MCF 10A (cell line): Measurements from ENCODE around the gene FGD5. TPM values are rescaled to one million over a fixed set of nuclear protein-coding genes. Genes with fewer than 3 reads are reported as not detected.

Source experiments
- BruUV-seq: library from RNA; stranded (reverse); fragments of 400-500 nt; replicated peaks from 2 replicates; lab custom pipeline; 2021; lab: Mats Ljungman, UMichigan
- CTCF ChIA-PET: fragments of 300-600 bp; sonication (Branson Sonifier 250); formaldehyde crosslinking; extraction: SDS; loops from one replicate; lab custom pipeline; 2021; ENCODE audit warnings: antibody characterized with exemption, inconsistent platforms; lab: Yijun Ruan, JAX
- POLR2A ChIA-PET: fragments of 300-600, 350-650 bp; sonication (Branson Sonifier 250); formaldehyde crosslinking; extraction: SDS; loops from one replicate; lab custom pipeline; 2020; ENCODE audit warnings: antibody characterized with exemption, inconsistent platforms; lab: Yijun Ruan, JAX
- DNase-seq: peaks from one replicate; pipeline ENCODE4 v3.0.0-alpha.2; 2018; ENCODE audit not compliant: unreplicated experiment
- H3K27ac Mint-ChIP-seq: one replicate; pipeline ENCODE4 v1.8.0; 2022; ENCODE audit warnings: mild to moderate bottlenecking, low read depth, mixed read lengths; ENCODE audit not compliant: unreplicated experiment
- H3K27me3 Mint-ChIP-seq: one replicate; pipeline ENCODE4 v1.8.0; 2022; ENCODE audit warnings: mixed read lengths; ENCODE audit not compliant: insufficient read depth, unreplicated experiment
- H3K36me3 Mint-ChIP-seq: one replicate; pipeline ENCODE4 v1.8.0; 2022; ENCODE audit warnings: mild to moderate bottlenecking, moderate library complexity, mixed read lengths; ENCODE audit not compliant: insufficient read depth, unreplicated experiment
- H3K4me1 Mint-ChIP-seq: one replicate; pipeline ENCODE4 v1.8.0; 2022; ENCODE audit warnings: mixed read lengths; ENCODE audit not compliant: insufficient read depth, unreplicated experiment
- H3K4me3 Mint-ChIP-seq: one replicate; pipeline ENCODE4 v1.8.0; 2022; ENCODE audit warnings: mild to moderate bottlenecking, moderate library complexity, mixed read lengths; ENCODE audit not compliant: unreplicated experiment
- H3K9me3 Mint-ChIP-seq: one replicate; pipeline ENCODE4 v1.8.0; 2022; ENCODE audit warnings: mixed read lengths; ENCODE audit not compliant: unreplicated experiment
- CTCF ChIP-seq: fragments of 200-600 bp; IDR thresholded peaks from one replicate; pipeline ENCODE4 v1.8.0; 2022; ENCODE audit warnings: antibody characterized with exemption, mild to moderate bottlenecking; ENCODE audit not compliant: unreplicated experiment
- intact Hi-C: fragments of 100-400 bp; cut with micrococcal nuclease; formaldehyde crosslinking; loops from 2 replicates; pipeline ENCODE4 v1.14.1; 2022
- total RNA-seq: library from RNA; stranded (reverse); gene quantifications from 2 replicates; pipeline ENCODE4 v1.2.3, GENCODE V29; 2022

The FGD5 gene
- total RNA-seq, 1 experiment from 2014 or later: not detected

GRCh38 chr3:14948609-14949038 is 129.9 kb downstream of the FGD5 start:
- no peak for DNase-seq
- peak overlapping the region; percentile 99 for H3K27ac Mint-ChIP-seq
- H3K9me3 Mint-ChIP-seq: no peaks in the 10 kb centered on the region
- intact Hi-C loops: no loop called here
- no peaks in the 10 kb centered on the region for H3K27me3 Mint-ChIP-seq
- peaks cover 24% of the 10 kb centered on the region for H3K4me1 Mint-ChIP-seq
- peak overlapping the region; percentile 99 for H3K4me3 Mint-ChIP-seq
- BruUV-seq: no TSS peak
- TF ChIP-seq CTCF: no peak
- peaks cover 32% of the 10 kb centered on the region for H3K36me3 Mint-ChIP-seq
- ChIA-PET CTCF (interaction anchor here (0.8 kb wide), 1 partner anchor 1982 kb away, joined by 3 read pairs; no protein-coding TSS in a partner anchor), POLR2A (interaction anchor here (0.8 to 2.4 kb wide), 13 partner anchors 8 to 771 kb away, joined by 3 to 11 read pairs (median 4); partner anchors contain the start of genes CCDC174 and MRPS25)

- TSS peak; percentile 39 for BruUV-seq
- H3K27ac Mint-ChIP-seq: peak overlapping the region; percentile 99
- peak; percentile 7 for DNase-seq
- peaks cover 24% of the 10 kb centered on the region for H3K4me1 Mint-ChIP-seq
- peaks cover 27% of the 10 kb centered on the region for H3K36me3 Mint-ChIP-seq
- intact Hi-C loops: no loop called here
- POLR2A ChIA-PET: interaction anchor here (0.8 to 2.4 kb wide), 10 partner anchors 8 to 772 kb away, joined by 3 to 11 read pairs (median 6); partner anchors contain the start of genes CCDC174 and MRPS25
- TF ChIP-seq CTCF: no peak
- H3K27me3 Mint-ChIP-seq: no peaks in the 10 kb centered on the region
- CTCF ChIA-PET: interaction anchor here (0.8 kb wide), 1 partner anchor 1983 kb away, joined by 3 read pairs; no protein-coding TSS in a partner anchor
- no peaks in the 10 kb centered on the region for H3K9me3 Mint-ChIP-seq
- H3K4me3 Mint-ChIP-seq: peak overlapping the region; percentile 99
Measured at GRCh38 chr3:14949126-14949525, 130.4 kb downstream of the FGD5 start.

GRCh38 chr3:14950274-14950673 is 131.5 kb downstream of the FGD5 start:
- DNase-seq: no peak
- Mint-ChIP-seq H3K27ac (no peak overlapping the region), H3K36me3 (peaks cover 18% of the 10 kb centered on the region), H3K4me1 (peaks cover 24% of the 10 kb centered on the region), H3K9me3 (no peaks in the 10 kb centered on the region), H3K4me3 (no peak overlapping the region), H3K27me3 (no peaks in the 10 kb centered on the region)
- intact Hi-C loops: no loop called here
- CTCF ChIA-PET: interaction anchor here (0.6 to 0.8 kb wide), 2 partner anchors 16 to 827 kb away, joined by 3 read pairs; no protein-coding TSS in a partner anchor
- TF ChIP-seq CTCF: no peak
- POLR2A ChIA-PET: interaction anchor here (1.0 to 2.4 kb wide), 2 partner anchors 16 to 794 kb away, joined by 3 to 8 read pairs; no protein-coding TSS in a partner anchor
- no TSS peak for BruUV-seq

GRCh38 chr3:14957153-14957552 is 138.4 kb downstream of the FGD5 start:
- no peak for TF ChIP-seq CTCF
- Mint-ChIP-seq H3K9me3 (no peaks in the 10 kb centered on the region), H3K27ac (no peak overlapping the region), H3K4me3 (no peak overlapping the region), H3K36me3 (peaks cover 9% of the 10 kb centered on the region), H3K27me3 (no peaks in the 10 kb centered on the region), H3K4me1 (peaks cover 9% of the 10 kb centered on the region)
- BruUV-seq: no TSS peak
- POLR2A ChIA-PET: interaction anchor here (1.3 to 2.6 kb wide), 3 partner anchors 9 to 107 kb away, joined by 3 to 11 read pairs (median 11); partner anchors contain the start of gene NR2C2
- no peak for DNase-seq
- CTCF ChIA-PET: interaction anchor here (0.6 to 1.3 kb wide), 4 partner anchors 11 to 74 kb away, joined by 3 read pairs; no protein-coding TSS in a partner anchor
- intact Hi-C loops: no loop called here
